HG02970 (cell line): Measurements from ENCODE around the gene LYSMD1.

Experiments
- ATAC-seq: cut with Tn5 transposase; IDR thresholded peaks from one replicate; pipeline ENCODE4 v1.9.1; 2021; ENCODE audit warnings: mild to moderate bottlenecking, moderate library complexity, moderate number of reproducible peaks; ENCODE audit not compliant: unreplicated experiment, low FRiP score

LYSMD1 gene

DNA sequence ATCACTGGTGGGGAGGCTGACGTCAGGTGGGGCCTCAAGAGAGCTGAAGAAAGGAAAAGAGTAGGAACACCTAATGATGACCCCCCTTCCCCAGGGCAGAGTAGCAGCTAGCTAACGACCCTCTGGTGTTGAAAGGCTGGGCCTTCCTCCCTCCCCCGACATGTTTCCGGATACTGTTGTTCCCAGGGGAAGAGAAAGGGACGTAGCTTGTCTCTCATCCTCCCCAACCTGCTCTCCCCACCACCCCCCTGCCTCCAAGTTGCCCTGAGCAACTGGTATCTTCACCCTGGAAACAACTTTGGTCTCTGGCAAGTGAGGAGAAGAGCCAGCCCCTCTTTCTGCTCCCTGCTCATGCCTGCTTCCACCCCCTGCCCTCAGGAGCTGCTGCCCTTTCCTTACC lies 21.7 kb downstream of the LYSMD1 start:
- ATAC-seq, result no peak

DNA sequence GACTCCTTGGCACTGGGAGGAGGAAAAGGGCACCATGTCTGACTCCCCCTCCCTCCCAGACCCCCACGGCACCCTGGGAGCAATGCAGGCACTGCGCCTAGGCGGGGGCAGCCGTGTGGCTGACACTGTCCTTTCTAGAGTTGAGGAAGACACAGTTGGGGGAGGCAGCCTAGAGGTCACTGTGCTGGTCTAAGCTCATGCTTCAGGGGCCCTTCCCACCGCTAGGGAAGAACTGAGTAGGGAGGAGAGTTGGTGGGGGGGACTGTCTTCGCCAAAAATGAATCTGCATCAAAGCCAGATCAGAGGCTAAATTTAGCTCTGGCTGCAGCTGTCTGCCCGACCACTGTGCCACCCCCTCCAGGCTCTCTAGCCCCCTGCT lies 22.7 kb downstream of the LYSMD1 start:
- no peak for ATAC-seq

DNA sequence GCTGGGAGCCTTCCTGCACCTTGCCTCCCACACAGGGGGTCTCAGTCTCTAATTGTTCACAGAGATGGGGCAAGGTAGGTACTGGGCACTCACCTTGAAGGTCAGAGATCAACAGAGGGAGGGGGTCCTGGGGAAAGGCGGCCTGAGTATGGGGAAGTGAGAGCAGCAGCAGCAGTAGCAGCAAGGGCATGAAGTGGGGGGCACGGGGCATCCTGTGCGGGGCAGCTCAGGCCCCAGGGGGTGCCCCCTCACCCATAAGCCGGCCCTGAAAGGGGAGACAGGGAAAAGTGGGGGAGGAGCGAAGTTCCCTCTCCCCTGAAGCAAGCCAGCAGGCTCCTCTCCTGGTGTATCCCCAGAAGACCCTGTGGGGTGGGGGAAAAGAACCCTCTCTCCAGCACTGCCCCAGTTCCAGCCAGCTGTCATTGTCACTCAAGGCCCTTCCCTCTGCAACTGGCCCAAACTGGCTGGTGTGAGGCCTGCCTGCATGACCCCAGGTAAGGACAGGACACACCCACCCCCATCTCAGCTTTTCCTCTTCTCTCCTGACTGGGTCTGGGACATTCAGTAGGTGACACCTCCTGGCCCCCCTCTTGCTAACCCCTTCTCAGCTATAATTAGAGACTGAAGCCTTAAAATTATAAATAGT lies 23.2 kb downstream of the LYSMD1 start:
- no peak for ATAC-seq

DNA sequence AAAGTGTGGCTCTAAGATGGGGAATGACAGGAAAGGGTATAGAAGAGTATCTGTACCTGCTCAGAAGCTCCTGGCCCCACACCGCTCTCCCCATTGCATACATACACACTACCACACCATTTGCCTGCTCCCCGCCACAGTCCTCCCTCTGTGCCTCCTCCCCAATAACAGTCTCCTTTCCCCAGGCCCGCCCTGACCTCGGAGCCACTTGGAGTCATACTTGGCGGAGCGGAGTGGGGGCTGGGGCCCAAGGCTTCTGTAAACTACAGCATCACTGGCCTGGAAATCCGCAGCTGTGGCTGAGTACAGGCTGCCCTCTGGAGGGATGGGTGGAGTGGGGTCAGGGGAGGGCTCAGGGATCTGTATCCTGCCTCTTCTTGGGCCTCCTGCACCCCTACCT lies 27.9 kb downstream of the LYSMD1 start:
- ATAC-seq, result no peak

DNA sequence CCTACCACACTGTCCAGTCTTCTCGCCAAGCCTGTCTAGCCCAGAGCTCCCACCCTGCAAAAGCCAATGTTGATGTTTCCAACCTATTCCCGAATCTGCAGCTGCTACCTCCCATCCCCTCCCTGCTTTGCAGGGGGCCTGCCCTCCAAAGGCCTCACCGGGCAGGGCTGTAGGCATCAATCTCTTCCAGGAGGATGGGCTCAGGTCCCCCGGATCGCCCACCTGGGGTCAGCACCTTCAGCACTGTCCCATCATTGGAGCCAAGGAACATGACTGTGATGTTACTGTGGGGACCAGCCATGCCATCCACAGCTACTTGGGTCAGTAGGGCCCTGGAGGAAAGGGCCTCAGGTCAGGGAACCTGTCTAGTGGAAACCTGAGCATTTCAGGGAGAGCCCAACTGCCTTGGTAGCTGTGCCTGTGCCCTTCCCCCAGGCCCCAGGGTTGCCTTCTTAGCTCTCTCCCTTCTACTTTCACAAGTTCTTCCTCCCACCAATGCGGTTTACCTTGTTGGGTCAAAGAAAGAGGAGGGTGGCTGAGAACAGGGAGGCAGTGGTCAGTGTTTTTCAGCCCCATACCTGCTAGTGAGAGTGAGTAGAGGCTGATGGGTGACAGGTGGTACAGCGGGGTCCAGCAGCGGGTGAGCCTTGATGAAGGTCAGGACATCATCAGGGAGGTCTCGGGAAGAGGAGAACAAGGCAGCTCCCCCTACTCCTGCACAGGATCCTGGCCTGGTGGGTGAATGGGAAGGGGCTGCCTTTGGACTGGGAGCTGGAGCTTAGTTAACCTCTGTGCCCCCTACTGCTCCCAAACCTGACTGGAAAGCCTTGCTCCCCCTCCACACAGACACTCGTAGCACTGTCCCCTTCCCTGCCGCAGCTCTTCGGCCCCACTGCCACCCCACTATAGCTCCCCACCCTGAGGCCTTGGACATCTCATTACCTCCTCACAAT lies 30.0 kb downstream of the LYSMD1 start:
- no peak for ATAC-seq

DNA sequence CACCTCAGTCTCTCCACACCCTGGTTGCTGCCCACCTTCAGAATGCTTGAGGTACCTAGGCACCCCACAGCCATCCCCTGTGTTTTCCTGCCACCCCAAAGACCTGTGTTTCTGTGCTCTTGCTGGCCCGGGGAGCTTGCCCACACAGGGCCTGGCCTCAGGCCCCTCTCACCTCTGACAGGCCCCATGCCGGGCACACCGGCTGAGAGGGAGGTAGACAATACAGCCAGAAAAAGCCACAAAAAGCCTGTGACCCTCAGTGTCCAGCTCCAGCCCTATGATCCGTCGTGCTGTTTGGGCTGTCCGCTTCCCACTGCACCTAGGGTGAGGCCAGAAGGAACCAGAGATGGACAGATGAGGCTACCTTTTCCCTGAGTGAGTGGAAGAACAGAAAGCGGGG lies 30.7 kb downstream of the LYSMD1 start:
- no peak for ATAC-seq

DNA sequence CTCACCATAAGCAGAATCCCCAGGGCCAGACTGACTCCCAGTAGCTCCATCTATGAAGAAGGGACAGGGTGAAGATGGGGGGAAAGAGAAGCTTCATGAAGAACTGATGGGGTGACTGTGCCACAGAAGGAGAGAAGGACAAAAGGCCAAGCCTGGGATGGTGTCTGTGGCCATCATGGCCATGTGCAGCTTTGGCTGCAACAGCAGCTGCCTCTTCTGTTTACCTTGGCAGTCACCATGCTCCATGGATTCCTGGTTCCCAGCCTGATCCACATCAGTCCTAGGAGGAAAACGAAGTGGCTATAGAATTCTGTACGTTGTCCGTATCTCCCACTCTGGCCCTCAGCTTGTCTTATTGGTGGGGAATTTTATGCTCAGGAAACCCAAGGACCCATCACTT lies 31.3 kb downstream of the LYSMD1 start:
- ATAC-seq, result no peak

DNA sequence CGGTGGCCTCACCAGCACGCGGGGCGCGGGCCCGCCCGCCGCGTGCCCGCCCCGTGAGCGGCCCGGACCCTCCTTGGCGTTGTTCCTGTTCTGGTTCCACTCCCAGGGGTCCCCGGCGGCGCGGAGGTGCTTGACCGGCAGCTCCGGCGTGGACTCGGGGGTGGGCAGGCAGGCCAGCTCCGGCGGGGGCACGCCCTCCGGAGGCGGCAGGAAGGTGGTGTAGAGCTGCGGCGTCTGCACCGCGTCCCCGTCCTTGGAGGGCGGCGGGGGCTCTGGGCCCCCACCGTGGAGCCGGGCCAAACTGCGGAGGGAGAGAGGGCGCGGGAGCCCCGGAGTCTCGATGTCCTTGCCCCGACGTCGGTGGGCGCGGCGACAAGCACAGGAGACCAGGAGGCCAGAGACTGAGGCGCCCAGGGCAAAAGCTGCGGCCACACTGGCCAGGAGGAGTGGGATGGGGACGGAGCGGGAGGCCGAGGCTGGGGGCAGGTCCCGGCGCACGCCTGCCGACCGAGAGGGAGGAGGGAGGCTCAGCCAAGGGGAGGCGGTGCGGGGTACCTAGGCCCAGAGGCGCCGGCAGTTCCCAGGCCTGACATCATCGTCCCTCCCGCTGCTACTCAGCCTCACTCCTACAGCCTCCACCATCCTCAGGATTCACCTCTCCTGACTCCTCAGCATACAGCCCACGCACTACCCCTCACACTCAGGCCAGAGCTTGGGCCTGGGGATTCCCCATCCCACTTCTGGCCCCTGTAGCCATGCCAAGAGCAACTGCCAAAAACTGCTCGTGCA lies 32.5 kb downstream of the LYSMD1 start:
- no peak for ATAC-seq

DNA sequence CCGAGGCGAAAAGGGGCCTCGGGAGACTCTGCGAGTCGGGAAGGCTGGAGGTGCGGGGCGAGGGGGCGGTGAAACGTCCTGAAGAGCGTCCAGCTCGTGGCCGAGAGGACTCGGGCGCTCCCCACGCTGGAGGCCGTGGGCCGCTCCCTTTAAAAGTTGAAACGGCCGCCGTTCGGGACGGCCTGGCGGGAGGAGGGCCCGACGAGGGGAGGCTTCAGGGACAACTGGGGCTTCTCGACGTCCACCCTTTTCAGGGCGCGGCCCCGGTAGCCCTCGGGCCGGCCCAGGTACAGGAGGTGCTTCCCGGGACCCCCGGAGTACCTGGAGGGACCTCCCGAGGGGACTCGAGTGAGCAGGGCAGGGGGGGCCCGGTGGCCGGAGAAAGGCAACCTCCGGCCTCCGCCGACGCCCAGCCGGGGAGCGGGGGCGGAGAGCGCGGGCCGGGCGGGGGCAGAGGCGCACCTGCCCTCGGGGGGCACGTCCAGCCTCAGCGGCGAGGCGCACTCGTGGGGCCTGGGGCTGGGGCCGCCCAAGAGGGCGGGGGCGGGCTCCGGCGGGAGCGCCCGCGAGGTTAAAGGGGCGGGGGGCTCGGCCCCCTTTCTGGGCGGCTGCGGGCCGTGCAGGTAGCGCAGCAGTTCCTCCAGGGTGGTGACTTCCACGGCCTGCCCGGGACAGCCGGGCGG lies 33.2 kb downstream of the LYSMD1 start:
- ATAC-seq, result no peak

DNA sequence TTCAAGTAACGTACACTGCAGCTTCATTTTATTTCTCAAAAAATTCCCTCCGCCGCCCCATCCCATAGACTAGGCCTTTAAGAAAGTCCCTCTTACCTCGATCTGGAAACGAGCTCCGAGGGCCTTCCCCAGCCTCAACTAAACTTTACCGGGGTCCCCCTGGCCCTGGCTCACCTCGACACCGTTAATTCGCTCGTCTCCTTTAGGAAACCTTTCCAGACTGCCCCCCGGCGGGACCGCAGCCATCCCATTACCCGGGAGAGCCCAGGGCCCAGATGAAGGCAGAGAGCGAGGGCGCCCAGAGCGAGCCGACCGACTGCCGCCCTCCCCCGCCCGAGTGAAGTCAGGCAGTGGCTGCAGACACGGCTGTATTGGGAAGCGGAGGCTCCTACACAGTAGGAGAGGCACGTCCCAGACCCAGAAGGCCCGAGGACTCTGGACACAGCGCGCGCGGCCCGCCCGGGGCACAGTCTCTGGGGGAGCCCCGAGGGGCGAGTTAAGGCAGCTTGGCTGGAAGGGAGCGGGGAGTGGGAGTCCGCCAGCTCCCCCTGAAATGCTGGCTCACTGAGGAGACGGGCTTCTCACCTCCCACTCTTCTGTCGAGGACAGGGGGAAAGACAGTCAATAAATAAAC lies 33.9 kb downstream of the LYSMD1 start:
- ATAC-seq, result no peak

DNA sequence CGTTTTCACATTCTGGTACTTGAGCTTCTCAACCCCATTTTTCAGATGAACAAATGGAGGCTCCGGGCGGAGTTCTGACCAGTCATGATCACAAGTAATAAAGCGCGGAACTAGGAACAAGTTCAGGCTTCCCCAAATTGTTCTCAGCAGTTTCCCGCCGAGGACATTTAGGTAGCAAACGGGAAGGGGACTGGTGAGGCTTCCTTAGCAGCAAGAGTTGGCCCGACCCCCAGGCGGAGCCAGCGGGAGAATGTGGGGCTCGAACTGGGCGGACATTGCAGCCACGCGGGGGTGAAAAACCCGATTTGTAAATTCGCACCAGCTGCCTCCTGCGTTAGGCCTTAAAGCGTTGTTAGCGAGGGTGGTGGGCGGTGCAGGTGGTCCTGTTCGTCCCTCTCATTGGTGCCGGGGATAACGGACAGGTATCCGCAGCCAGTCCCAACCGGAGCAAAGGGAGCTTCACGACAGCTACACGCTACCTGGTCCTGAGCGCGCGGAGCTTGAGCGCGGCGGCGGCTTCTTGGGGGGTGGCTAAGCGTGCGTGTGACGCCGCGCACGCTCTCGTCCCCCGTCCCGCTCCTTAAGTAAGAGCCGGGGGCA lies 34.6 kb downstream of the LYSMD1 start:
- ATAC-seq, result no peak

DNA sequence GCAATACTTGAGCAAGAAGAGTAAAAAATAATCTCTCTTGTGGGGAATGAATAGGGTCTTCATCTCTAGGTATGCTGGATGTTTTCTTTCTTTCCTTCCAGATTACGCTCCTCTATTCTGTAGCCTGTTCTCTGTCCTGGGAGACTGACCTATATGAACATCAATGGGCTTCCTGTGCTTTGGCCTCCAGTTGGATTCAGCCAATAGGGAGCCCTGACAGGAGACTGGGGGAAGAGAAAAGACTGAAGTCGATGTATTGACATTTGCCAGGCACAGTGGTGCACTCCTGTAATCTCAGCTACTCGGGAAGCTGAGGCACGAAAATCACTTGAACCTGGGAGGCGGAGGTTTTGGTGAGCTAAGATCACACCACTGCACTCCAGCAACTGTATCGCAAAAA lies 36.9 kb downstream of the LYSMD1 start:
- ATAC-seq, result no peak

DNA sequence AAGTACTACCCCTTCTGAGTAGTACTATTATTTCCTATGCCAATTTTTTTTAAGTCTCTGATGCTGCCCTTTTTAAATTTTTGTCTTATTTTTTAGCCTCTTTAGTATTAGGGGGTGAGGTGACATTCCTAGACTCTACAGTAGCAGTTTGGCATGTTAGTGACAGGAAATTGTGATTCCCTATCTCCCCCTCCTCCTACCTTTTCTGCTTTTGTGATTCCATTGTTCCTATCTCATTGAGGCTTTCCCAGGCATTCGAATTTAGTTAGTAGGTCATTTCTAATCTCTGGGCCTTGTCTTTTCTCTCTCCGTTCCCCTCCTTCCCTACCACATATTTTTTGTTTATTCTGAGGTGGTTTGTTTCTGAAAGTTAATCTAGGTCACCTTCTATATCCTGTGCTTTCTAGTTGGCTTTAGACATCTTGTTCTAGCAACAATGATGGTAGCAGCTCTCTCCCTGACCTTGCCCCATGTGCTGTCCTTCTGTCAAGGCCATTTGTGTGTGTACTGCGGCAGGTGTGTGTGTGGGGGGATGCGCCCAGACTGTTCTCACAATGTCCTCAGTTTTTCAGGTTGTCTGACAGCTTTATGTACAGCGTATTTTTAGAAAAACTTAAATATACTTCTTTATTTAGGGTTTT lies 40.8 kb downstream of the LYSMD1 start:
- no peak for ATAC-seq

DNA sequence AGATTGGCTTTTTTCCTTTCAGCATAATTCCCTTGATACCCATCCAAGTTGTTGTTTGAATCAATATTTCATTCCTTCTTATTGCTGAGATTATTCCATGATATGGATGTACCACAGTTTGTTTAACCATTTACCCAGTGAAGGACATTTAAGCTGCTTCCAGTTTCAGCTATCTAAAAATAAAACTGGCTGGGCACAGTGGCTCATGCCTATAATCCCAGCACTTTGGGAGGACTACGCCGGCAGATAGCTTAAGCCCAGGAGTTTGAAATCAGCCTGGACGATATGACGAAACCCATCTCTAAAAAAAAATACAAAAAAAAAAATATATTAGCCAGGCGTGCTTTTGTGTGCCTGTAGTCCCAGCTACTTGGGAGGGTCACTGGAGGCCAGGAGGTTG lies 51.8 kb downstream of the LYSMD1 start:
- ATAC-seq, result no peak
